HG02885 (cell line): Measurements from ENCODE around the gene NR6A1.

Experiments
- ATAC-seq: cut with Tn5 transposase; IDR thresholded peaks from one replicate; pipeline ENCODE4 v1.9.1; 2021; ENCODE audit warnings: mild to moderate bottlenecking; ENCODE audit not compliant: unreplicated experiment, poor library complexity

Gene NR6A1

DNA sequence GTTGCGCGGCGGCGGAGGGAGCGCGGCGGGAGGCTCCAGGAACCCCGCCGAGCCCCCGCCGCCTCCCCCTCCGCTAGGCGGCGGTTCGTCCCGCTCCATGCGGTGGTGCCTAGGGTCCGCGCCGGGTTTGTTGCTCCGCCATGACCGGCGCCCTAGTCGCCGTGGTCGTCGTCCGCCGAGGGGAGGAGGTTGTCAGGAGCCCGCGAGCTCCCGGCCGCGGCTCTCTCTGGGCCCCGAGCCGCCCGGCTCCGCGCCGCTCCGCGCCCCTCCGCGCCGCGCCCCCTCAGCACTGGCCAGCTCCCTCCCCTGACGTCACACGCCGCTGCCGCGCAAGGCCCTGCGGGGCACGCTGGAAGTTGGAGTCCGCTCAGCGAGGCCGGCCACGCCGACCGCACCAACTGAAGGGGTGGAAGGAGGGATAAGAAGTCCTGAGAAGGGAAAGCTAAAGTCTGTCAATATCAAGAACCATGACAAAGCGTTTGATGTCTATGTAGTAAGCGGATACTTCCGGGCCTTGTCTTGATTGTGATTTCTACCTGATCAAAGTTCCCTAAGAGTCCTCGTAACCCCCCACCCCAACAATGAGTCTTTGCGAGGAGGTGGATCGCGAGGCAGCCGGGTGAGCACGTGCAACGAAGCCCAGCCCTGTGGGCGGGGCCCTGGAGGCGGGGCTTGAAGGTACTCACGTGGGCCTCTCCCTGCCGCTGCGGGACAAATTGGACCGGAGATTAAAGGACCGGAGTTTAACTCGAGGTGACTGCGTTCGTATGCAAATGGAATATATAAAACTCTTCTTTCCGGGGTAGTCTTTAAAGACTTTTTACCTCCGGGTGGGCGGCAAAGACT lies at the start of gene NR6A1:
NR6A1 (minus strand) TSS at position 291 of the 846 bp plus-strand sequence.
- peak; percentile 90 for ATAC-seq

- ATAC-seq: peak; percentile 69
Observed at GRCh38 chr9:124818431-124819281, 47.5 kb upstream of the NR6A1 start.

- no peak for ATAC-seq
Observed at GRCh38 chr9:124815601-124816000, 44.5 kb upstream of the NR6A1 start.

DNA sequence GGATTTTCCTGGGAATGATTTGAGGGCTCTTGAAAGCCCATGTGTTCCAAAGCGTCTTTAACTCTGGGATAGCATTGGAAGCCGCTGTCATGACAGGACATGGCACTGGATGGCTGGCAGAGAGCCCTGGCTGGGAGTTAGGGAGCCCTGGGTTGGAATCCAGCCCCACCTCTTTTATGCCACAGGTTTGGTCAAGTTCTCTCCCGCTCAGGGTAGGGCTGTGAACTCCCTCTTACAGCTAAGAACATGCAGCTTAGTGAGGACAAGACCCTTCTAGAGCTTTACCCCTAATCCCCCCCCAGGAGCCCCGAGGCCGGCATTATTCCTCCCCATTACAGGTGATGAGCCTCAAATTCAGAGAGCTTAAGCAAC lies 43.0 kb upstream of the NR6A1 start:
- no peak for ATAC-seq

DNA sequence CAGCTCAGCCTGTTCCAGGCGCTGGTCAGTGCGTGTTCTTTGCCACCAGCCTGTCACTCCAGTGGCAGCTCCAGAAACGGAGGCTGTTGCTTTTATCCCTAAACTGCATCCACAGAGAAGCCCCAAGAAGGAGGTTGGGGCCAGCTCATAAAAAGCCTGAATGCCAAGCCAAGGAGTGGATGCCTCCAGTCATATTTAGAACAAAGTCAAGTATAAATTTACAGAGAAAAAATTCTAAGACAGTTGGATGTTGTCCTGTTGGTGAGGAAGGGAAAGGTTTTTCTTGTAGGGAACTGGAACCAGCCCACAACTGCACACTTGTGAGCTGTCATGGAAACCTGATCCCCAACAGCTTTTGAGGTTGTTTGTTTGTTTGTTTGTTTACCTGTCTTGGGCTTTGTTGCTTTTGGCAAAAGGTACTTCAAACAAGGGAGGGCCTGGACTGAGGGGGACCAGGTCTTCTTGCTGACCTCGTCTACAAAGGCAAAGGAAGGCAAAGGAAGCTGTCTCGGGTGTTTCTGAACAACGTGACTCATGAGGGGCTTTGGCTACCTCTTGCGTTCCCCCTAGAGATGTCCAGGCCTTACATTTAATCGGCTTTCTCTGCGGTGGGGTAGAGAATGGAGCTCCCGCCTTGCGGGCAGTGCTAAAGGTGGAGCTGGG lies 42.5 kb upstream of the NR6A1 start:
- no peak for ATAC-seq

GRCh38 chr9:124813041-124813440 lies 41.9 kb upstream of the NR6A1 start:
- no peak for ATAC-seq

- ATAC-seq: no peak
Observed at GRCh38 chr9:124812441-124812876, 41.3 kb upstream of the NR6A1 start.

- ATAC-seq: no peak
Observed at GRCh38 chr9:124810663-124811355, 39.7 kb upstream of the NR6A1 start.

DNA sequence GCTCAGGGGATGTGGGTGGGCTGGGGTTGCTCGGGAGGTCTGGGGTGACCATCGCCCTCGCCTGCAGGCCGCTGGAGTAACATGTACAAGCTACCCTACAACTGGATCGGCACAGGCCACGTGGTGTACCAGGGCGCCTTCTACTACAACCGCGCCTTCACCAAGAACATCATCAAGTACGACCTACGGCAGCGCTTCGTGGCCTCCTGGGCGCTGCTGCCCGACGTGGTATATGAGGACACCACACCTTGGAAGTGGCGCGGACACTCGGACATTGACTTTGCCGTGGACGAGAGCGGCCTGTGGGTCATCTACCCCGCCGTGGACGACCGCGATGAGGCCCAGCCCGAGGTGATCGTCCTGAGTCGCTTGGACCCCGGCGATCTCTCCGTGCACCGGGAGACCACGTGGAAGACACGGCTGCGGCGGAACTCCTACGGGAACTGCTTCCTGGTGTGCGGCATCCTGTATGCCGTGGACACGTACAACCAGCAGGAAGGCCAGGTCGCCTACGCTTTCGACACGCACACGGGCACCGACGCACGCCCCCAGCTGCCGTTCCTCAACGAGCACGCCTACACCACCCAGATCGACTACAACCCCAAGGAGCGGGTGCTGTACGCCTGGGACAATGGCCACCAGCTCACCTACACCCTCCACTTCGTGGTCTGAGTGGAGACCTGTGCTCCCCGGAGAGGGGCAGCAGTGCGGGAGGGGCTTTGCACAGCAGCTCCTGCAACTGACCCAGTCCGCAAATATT lies 38.8 kb upstream of the NR6A1 start:
- no peak for ATAC-seq

GRCh38 chr9:124809211-124809610 lies 38.1 kb upstream of the NR6A1 start:
- no peak for ATAC-seq

DNA sequence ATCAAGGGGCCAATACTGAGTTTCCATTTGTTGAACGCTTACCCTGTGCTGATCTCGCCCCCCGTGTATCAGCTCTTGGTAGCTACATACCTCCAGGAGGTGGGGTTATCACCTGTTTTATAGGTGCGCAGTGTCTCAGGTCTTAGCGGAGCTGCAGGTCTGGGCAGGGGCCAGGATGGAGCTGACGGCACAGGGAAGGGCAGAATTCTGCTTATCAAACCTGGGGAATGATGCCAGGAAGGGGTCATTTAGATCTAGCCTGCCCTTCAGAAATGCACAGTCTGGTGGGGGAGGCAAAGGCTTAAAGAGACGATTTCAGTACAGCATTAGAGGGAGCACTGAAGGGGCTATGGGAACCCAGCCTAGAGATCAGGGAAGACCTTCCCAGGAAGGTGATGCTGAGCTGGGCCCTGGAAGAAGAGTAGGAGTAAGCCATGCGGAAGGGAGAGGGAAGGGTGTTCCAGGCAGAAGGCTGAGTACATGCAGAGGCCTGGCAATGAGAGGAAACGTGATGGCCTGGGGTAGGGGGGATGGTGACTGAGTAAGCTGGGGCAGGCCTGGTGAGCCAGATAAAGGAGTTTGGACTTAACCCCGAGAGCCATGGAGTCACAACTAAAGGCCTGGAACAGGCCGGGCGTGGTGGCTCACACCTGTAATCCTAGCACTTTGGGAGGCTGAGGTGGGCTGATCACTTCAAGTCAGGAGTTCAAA lies 37.3 kb upstream of the NR6A1 start:
- no peak for ATAC-seq

GRCh38 chr9:124805186-124805585 lies 34.1 kb upstream of the NR6A1 start:
- no peak for ATAC-seq

- no peak for ATAC-seq
Observed at GRCh38 chr9:124803911-124804310, 32.8 kb upstream of the NR6A1 start.

DNA sequence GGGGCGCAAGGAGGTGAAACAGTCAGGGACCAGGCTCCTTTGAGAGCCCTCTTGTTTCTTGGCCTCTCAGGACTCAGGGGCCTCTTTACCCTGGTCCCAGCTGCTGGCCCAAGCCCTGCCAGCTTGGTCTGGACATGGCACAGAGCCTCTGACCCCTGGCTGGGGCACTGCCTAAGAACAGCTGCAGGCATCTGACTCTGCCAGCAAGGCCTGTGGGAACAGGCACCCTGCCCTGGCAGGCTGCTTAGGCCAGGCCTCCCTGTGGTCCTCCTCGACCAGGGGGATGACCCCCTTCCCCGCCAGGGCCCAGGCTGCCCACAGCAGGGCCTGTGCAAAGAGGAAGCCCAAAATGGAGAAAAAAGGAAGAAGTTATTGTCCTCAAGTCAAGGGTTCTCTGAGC lies 31.3 kb upstream of the NR6A1 start:
- ATAC-seq: no peak

- ATAC-seq: no peak
Observed at GRCh38 chr9:124801356-124801755, 30.2 kb upstream of the NR6A1 start.

DNA sequence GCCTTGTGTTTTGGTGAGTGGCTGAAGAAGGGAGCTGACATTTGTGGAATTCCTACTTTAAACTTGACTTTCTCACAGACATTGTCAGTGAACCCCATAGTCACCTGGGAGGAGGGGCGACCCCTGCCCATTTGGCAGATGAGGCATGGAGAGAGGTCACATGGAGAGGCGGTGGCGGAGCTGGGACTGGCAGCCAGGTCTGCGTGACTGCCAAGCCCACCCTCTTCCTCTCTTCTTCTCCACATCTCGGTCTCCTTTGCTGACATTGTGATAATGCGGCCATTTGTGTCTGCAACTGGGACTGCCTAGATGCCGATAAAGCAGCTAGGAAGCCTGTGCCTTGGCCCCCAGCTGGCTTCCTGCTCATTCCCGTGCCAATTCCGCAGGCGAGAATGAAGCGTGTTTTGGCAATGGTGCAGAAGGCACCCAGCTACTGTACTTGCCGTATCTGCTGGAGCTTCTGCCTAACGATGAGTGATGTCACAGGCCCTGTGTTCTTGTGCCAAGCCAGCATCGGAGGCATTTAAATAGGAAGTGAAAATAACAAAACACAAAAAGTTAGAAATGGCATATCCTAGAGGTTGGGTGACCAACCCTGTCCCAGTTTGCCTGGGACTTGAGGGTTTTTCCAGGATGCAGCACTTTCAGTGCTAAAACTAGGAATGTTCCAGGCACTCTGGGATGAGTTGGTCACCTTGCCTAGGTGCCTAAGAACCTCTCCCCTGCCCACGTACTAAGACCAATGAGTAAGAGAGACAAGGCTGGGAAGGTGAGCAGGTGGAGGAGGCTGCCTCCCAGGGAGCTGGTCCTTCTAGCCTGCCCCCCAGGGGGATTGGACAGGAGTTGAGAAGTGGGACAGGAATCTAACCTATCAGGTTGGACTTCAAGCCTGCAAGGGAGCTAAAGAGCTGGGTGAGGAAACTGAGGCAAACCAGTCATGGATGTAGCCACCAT lies 29.5 kb upstream of the NR6A1 start:
- no peak for ATAC-seq

GRCh38 chr9:124799274-124800006 lies 28.3 kb upstream of the NR6A1 start:
- ATAC-seq: no peak
